Effector memory CD8-positive, alpha-beta T cell (primary cell): ENCODE data around the gene PTEN.
"Not testable (repeated sequence)": the region's sequence is repeated elsewhere in the genome, so short reads cannot be mapped to it uniquely, and the experiment has no call there.

ENCODE experiments used
- ATAC-seq: fragments of 150-1000 bp; cut with Tn5 transposase; replicated peaks from 2 replicates; pipeline ENCODE4 v1.10.0; 2021; ENCODE audit warnings: mild to moderate bottlenecking, moderate library complexity
- DNase-seq, 3 experiments: peaks; one replicate each; pipeline ENCODE4 v3.0.0; 2021
- H3K27ac Mint-ChIP-seq, 2 donors: one replicate each; pipeline ENCODE4 v1.8.0; 2022; ENCODE audit warnings: mild to moderate bottlenecking in 2 of 2, mixed read lengths in 2 of 2, moderate library complexity in 2 of 2
- H3K27me3 Mint-ChIP-seq, 2 donors: one replicate each; pipeline ENCODE4 v1.8.0; 2022; ENCODE audit warnings: mixed read lengths in 2 of 2
- H3K36me3 Mint-ChIP-seq: one replicate; pipeline ENCODE4 v1.8.0; 2022; ENCODE audit warnings: mild to moderate bottlenecking, moderate library complexity, mixed read lengths; ENCODE audit not compliant: insufficient read depth
- H3K4me1 Mint-ChIP-seq, 2 donors: one replicate each; pipeline ENCODE4 v1.8.0; 2022; ENCODE audit warnings: low read depth in 2 of 2, mixed read lengths in 2 of 2
- H3K4me3 Mint-ChIP-seq, 2 donors: one replicate each; pipeline ENCODE4 v1.8.0; 2022; ENCODE audit warnings: mild to moderate bottlenecking in 2 of 2, mixed read lengths in 2 of 2, moderate library complexity in 2 of 2
- H3K9me3 Mint-ChIP-seq, 2 donors: one replicate each; pipeline ENCODE4 v1.8.0; 2022; ENCODE audit warnings: mixed read lengths in 2 of 2

Gene PTEN

GRCh38 chr10:87837445-87837844, 26.0 kb upstream of the PTEN start:
- ATAC-seq (no peak), DNase-seq (no peak)
- Mint-ChIP-seq H3K4me1 (peaks cover 0 to 2% of the 10 kb centered on the region in 2 donors), H3K27ac (no peak overlapping the region), H3K9me3 (no peaks in the 10 kb centered on the region), H3K27me3 (no peaks in the 10 kb centered on the region), H3K36me3 (no peaks in the 10 kb centered on the region), H3K4me3 (no peak overlapping the region)

DNA sequence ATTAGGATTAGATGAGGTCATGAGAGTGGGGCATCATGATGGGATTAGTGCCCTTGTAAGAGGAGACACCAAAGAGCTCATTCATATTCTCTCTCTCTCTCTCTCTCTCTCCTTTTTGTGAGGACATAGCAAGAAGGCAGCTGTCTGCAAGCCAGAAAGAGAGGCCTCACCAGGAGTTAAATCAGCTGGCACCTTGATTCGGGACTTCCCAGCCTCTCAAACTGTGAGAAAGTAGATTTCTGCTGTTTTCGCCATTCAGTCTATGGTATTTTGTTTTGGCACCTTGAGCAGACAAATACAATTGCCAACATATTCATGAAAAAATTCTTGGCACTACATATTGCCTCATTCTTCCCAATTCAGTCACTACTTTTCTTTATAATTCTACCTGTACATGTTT, 24.8 kb upstream of the PTEN start:
- ATAC-seq: no peak
- H3K4me1 Mint-ChIP-seq: peaks cover 0 to 4% of the 10 kb centered on the region in 2 donors
- H3K9me3 Mint-ChIP-seq: no peaks in the 10 kb centered on the region
- no peak for DNase-seq
- H3K27ac Mint-ChIP-seq: no peak overlapping the region
- no peaks in the 10 kb centered on the region for H3K27me3 Mint-ChIP-seq
- H3K36me3 Mint-ChIP-seq: no peaks in the 10 kb centered on the region
- H3K4me3 Mint-ChIP-seq: no peak overlapping the region

GRCh38 chr10:87841186-87841585, 22.2 kb upstream of the PTEN start:
- Mint-ChIP-seq H3K9me3 (no peaks in the 10 kb centered on the region), H3K27ac (no peak overlapping the region), H3K4me1 (peaks cover 0 to 4% of the 10 kb centered on the region in 2 donors), H3K27me3 (no peaks in the 10 kb centered on the region), H3K4me3 (no peak overlapping the region), H3K36me3 (no peaks in the 10 kb centered on the region)
- no peak for DNase-seq
- no peak for ATAC-seq

DNA sequence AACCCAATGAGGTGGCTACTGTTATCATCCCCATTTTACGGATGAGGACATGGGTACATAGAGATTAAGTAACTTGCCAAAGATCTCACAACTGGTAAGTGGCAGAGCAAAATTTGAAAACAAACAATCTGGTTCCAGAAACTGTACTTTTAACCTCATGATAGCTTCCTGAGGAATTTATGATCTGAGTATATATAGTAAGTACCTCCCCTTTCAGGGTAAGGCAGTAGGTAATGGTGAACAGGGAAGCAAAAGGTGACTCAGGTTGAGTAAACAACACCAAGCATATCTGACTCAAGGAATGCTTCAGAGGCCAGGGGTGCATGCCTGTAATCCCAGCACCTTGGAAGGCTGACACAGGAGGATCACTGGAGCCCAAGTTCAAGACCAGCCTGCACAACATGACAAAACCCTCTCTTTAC, 21.2 kb upstream of the PTEN start:
- Mint-ChIP-seq H3K27me3 (no peaks in the 10 kb centered on the region), H3K36me3 (peaks cover 3% of the 10 kb centered on the region), H3K27ac (no peak overlapping the region), H3K4me1 (peaks cover 0 to 4% of the 10 kb centered on the region in 2 donors), H3K9me3 (no peaks in the 10 kb centered on the region), H3K4me3 (no peak overlapping the region)
- no peak for ATAC-seq
- no peak for DNase-seq

DNA sequence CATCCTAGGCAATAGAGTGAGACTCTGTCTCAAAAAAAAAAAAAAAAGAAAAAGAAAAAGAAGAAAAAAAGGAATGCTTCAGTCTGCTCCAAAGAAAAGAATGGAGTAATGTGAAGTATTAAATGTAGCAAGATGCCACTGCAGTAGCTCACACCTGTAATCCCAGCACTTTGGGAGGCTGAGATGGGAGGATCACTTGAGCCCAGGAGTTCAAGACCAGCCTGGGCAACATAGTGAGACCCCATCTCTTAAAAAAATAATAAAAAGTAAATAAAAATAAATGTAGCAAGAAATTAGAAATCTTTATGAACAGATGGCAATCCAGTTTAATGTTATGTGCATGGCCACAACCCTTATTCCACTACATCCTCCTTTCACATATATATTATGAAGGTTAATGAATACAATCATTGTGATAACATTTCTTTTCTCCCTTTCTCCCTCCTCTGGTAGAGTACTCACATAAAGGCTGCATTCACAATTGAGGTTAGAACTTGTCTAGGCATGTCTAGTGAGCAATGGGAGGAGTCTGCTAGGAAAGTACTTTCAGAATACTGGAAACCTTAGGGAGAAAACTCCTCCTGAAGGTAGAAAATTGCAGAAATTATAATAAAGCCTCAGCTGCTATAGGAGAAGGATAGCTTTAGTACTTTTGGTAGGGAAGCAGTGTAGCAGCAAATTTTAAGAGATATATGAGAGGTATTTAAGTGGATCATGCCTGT, 20.5 kb upstream of the PTEN start:
- Mint-ChIP-seq H3K36me3 (peaks cover 3% of the 10 kb centered on the region), H3K27ac (no peak overlapping the region), H3K9me3 (no peaks in the 10 kb centered on the region), H3K4me1 (peaks cover 0 to 4% of the 10 kb centered on the region in 2 donors), H3K4me3 (no peak overlapping the region), H3K27me3 (no peaks in the 10 kb centered on the region)
- DNase-seq (no peak), ATAC-seq (no peak)

- Mint-ChIP-seq H3K4me1 (peaks cover 0 to 4% of the 10 kb centered on the region in 2 donors), H3K27ac (no peak overlapping the region), H3K27me3 (no peaks in the 10 kb centered on the region), H3K4me3 (no peak overlapping the region), H3K36me3 (peaks cover 3% of the 10 kb centered on the region), H3K9me3 (no peaks in the 10 kb centered on the region)
- no peak for DNase-seq
- ATAC-seq: no peak
Measured at GRCh38 chr10:87843714-87844113, 19.7 kb upstream of the PTEN start.

DNA sequence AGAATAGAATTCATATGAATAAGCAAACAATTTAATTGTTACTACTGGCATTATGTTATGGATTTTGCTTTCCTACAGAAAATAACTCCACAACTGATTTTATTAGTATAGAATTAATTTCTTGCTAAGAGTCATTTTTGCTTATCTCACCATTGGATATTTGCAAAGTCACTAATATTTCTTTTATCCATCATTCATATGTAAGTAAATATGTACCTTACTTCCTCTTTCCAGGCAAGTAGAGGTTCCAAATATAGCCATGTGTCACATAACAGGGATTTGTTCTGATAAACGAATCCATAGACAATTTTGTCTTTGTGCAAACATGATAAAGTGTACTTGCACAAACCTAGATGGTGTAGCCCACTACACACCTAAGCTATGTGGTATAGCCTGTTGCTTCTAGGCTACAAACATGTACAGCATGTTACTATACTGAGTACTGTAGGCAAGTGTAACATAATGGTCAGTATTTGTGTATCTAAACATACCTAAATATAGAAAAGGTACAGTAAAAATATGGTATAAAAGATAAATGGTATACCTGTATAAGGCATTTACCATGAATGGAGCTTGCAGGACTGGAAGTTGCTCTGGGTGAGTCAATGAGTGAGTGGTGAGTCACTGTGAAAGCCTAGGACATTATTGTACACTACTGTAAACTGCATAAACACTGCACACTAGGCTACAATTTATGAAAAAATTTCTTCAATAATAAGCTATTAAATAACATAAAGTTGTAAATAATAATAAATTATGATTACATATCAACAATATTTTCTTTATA, 18.4 kb upstream of the PTEN start:
- Mint-ChIP-seq H3K27ac (no peak overlapping the region), H3K9me3 (no peaks in the 10 kb centered on the region), H3K4me1 (peaks cover 0 to 4% of the 10 kb centered on the region in 2 donors), H3K4me3 (no peak overlapping the region), H3K27me3 (no peaks in the 10 kb centered on the region), H3K36me3 (peaks cover 3% of the 10 kb centered on the region)
- ATAC-seq: no peak
- DNase-seq: no peak

DNA sequence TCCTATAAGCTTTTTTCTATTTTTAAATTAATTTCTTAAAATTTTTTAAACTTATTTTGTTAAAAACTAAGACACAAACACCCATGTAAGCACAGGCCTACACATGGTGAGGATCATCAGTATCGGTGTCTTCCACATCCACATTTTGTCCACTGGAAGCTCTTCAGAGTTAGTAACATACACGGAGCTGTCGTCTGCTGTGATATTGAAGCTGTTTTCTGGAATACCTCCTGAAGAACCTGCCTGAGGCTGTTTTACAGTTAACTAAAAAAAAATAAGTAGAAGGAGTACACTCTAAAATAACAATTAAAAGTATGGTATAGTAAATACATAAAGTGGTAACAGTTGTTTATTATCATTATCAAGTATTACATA, 17.8 kb upstream of the PTEN start:
- ATAC-seq (no peak), DNase-seq (no peak)
- H3K4me3 Mint-ChIP-seq: no peak overlapping the region
- no peaks in the 10 kb centered on the region for H3K27me3 Mint-ChIP-seq
- H3K36me3 Mint-ChIP-seq: peaks cover 3% of the 10 kb centered on the region
- H3K4me1 Mint-ChIP-seq: peaks cover 0 to 4% of the 10 kb centered on the region in 2 donors
- H3K9me3 Mint-ChIP-seq: no peaks in the 10 kb centered on the region
- no peak overlapping the region for H3K27ac Mint-ChIP-seq

GRCh38 chr10:87846023-87846422, 17.4 kb upstream of the PTEN start:
- ATAC-seq (no peak), DNase-seq (no peak)
- no peak overlapping the region for H3K27ac Mint-ChIP-seq
- no peaks in the 10 kb centered on the region for H3K27me3 Mint-ChIP-seq
- H3K36me3 Mint-ChIP-seq: peaks cover 3% of the 10 kb centered on the region
- no peaks in the 10 kb centered on the region for H3K9me3 Mint-ChIP-seq
- H3K4me3 Mint-ChIP-seq: no peak overlapping the region
- peaks cover 0 to 8% of the 10 kb centered on the region in 2 donors for H3K4me1 Mint-ChIP-seq

DNA sequence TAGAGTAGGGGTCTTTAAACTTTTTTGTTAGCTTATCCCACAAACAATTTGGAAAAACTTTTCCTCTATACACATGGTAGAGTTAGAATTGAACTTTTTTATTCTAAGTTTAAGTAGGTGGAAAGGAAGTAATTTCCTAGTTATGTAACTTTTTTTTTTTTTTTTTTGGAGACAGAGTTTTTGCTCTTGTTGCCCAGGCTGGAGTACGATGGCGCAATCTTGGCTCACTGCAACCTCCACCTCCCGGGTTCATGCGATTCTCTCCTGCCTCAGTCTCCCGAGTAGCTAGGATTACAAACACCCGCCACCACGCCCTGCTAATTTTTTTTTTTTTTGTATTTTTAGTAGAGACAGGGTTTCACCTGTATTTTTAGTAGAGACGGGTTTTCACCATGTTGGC, 16.7 kb upstream of the PTEN start:
- not testable (repeated sequence) for DNase-seq, H3K4me1 Mint-ChIP-seq, H3K4me3 Mint-ChIP-seq, H3K27me3 Mint-ChIP-seq, H3K36me3 Mint-ChIP-seq, H3K9me3 Mint-ChIP-seq, H3K27ac Mint-ChIP-seq, ATAC-seq

DNA sequence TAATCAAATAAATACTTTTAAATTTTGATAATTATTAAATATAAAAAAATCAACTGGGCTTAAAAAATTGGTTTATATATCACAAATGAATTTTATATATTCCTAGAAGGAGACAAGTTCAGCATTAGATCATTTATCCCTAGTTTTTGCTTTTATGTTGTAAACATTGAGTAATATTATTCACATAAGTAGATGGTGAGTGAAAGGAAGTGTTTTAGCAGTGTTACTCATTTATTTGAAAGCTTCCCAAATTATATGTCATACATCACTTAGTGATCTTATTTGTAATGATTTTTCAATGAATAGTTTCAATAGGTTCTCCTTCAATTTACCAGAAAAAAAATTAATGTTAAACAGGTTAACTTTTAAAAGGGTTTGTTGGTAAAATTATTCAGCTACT, 15.9 kb upstream of the PTEN start:
- peaks cover 1 to 4% of the 10 kb centered on the region in 2 donors for H3K4me1 Mint-ChIP-seq
- H3K4me3 Mint-ChIP-seq: no peak overlapping the region
- peaks cover 3% of the 10 kb centered on the region for H3K36me3 Mint-ChIP-seq
- DNase-seq: no peak
- ATAC-seq: no peak
- H3K27me3 Mint-ChIP-seq: no peaks in the 10 kb centered on the region
- no peak overlapping the region for H3K27ac Mint-ChIP-seq
- no peaks in the 10 kb centered on the region for H3K9me3 Mint-ChIP-seq

DNA sequence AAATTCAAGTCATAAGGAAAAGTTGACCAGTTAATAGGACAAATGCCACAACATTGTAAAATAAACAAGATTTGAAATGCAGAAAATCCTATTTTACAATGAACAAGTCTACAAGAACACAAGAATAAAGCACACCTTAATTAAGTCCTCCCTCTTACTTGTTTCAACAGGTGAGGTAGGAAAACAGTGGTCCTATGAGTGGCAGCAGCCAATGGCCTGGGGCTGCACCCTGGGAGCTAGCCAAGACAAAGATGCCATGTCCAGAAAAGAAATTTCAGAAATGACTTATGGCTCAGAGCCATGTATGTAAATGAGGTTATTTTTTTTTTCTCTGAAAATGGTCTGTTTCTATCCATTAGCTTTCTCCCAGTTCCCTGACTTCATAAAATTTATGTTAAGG, 14.4 kb upstream of the PTEN start:
- Mint-ChIP-seq H3K27me3 (no peaks in the 10 kb centered on the region), H3K4me1 (peaks cover 1 to 4% of the 10 kb centered on the region in 2 donors), H3K27ac (no peak overlapping the region), H3K9me3 (no peaks in the 10 kb centered on the region), H3K4me3 (no peak overlapping the region), H3K36me3 (peaks cover 3% of the 10 kb centered on the region)
- DNase-seq (no peak), ATAC-seq (no peak)

- Mint-ChIP-seq H3K27me3 (no peaks in the 10 kb centered on the region), H3K4me1 (peaks cover 3 to 4% of the 10 kb centered on the region in 2 donors), H3K36me3 (peaks cover 3% of the 10 kb centered on the region), H3K27ac (no peak overlapping the region), H3K9me3 (no peaks in the 10 kb centered on the region), H3K4me3 (no peak overlapping the region)
- DNase-seq (peak; percentile 35 to 39 (median 36)), ATAC-seq (peak; percentile 91)
Measured at GRCh38 chr10:87850742-87851205, 12.7 kb upstream of the PTEN start.

GRCh38 chr10:87852089-87852488, 11.3 kb upstream of the PTEN start:
- H3K4me3 Mint-ChIP-seq: no peak overlapping the region
- H3K4me1 Mint-ChIP-seq: peaks cover 3 to 4% of the 10 kb centered on the region in 2 donors
- no peak overlapping the region for H3K27ac Mint-ChIP-seq
- DNase-seq (no peak), ATAC-seq (no peak)
- H3K9me3 Mint-ChIP-seq: no peaks in the 10 kb centered on the region
- H3K36me3 Mint-ChIP-seq: no peaks in the 10 kb centered on the region
- no peaks in the 10 kb centered on the region for H3K27me3 Mint-ChIP-seq
